ENCODE results near the gene RGS3.

DNA sequence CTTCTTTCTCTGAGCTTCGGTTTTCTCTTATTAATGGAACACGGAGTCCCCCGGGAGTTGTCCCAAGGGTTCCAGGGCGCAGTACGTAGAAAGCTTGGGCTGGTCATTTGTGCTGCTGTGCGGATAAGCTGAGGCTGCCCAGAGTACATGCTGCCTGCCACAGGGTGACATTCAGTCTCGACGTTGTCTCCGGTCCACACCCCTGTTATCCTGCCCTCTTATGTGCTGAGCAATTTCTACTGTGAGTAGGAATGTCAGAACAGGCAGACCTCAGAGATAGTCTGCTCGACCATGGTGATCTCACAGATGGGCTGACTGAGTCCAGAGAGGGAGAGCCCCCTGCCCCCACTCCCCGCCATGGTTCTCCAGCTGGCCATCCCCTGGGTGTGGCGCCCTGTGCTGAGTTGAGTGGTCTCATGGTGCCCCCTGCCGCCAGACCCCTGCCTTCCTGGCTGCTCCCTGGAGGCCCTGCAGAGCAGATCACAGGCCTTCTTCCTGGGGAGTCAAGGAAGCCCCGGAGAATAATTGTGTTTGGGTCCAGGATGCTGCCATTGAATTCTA is 124.0 kb downstream of the RGS3 start:
- TF ChIP-seq POLR2A (IDR thresholded peaks at IDR 0.05; ENCODE audit: low read length), result no peak
- TF ChIP-seq GATA1 (IDR thresholded peaks at IDR 0.05; ENCODE audit: low read depth, low read length), result no peak

Data from erythroblast (primary cell).